G401 (cell line): ENCODE results near the gene SATB2. TPM values are rescaled to one million over a fixed set of nuclear protein-coding genes. Genes with fewer than 3 reads are reported as not detected.

Experiments
- DNase-seq: peaks from one replicate; pipeline ENCODE4 v3.0.0-alpha.2; 2015; ENCODE audit warnings: low spot score
- in situ Hi-C: cut with HindIII; loops from 2 replicates; pipeline ENCODE4 v1.10.0; 2016; ENCODE audit warnings: low sequenced_read_pairs, mixed read lengths
- total RNA-seq: library from RNA; depleted of rRNA; stranded (reverse); fragments of >200 nt; shearing (Covaris generic); gene quantifications from 2 replicates; pipeline ENCODE4 v1.2.3, GENCODE V29; 2014

SATB2 gene
- total RNA-seq, 1 experiment from 2014 or later: not detected

DNA sequence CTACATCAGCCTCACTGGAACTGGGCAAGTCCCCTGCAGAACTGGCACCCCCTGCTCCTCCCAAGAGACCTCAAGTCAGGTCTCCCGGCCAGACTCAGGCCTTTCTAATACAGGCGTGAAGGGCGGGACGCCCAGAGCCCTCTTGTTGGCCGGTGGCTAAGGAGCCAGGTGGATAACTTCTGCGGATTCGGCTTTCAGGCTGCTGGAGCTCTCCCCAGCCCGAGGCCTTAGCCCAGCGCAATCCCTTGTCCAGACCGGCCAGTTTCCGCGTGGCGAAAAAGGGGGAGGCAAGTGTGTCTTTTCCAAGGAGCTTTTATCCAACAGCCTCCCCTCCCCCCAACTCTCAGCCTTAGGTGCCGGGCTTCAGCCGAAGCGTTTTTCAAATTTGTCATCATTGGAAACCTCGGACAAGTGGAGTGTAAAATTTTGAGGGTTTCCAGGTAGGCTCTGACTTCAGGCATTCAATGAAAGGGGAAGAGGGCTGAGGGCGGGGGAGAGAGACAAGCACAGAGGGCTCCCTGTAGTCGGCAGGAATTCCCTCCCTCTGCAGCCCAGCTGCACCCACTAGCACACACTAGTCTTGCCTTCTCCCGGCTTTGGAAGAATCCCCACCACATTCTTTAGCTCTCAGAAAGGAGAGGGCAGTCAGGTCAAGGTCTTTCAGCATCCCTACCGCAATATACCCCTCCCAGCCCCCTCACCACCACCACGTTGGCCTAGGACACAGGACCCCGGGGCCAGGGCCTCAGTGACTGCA is 9.5 kb upstream of the SATB2 start:
- no peak for DNase-seq
- in situ Hi-C loops: no loop called here

- DNase-seq: no peak
- in situ Hi-C loops: no loop called here
These were observed 8.9 kb upstream of the SATB2 start for GRCh38 chr2:199466692-199467065.

DNA sequence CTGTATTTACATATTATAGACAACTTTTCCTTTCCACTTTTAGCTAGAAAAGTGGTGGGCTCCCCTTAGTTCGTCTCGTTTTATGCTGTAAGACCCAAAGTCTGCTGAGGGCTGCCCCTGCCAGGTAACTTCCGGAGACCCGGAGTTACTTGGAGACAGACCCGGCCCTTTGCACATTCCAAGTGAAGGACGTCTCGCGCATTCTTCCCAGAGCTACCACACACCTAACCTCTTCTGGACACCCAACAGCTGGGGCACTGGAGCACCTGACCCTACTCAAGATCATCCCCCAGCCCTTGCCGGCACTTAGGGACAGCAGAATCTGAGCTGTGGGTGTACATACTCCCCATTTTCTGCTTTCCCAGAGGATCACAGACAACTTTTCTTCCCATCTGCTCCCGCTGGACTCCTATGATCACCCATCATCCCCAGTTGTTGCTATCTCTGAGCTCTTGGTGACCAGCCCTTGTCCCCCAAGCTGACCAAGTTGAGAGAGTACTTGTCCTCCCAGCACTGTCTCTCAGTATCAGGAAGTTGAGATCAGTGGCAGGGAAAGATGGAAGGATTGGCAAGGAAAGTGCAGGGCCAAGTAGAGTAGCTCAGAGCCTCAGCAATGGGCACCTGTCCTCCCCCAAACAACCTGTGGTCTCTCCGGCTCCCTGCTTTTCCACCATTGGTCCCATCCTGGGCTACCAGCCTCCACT is 8.4 kb upstream of the SATB2 start:
- DNase-seq: no peak
- in situ Hi-C loops: no loop called here

DNA sequence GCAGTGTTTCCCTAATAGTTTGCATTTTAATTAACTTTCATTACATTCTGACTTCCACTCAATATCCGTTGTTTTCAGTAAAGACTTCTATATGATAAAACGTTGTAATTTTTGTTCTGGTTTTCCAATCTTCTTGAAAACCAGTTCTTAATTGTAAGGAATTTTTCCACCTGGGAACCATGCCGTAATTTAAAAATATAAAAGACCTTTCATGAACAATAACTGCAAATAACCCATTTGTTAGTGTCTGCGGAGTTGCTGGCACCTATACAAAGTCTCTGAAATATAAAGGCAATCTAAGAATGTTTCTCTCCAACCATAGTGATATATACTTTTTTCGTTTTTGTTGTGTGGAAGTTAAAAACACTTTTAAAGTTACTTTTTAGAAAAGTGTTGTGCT is 7.7 kb upstream of the SATB2 start:
- in situ Hi-C loops: no loop called here
- no peak for DNase-seq

GRCh38 chr2:199464606-199465352 is 7.0 kb upstream of the SATB2 start:
- in situ Hi-C loops: no loop called here
- no peak for DNase-seq

GRCh38 chr2:199463708-199464605 is 6.2 kb upstream of the SATB2 start:
- DNase-seq: no peak
- in situ Hi-C loops: no loop called here

DNA sequence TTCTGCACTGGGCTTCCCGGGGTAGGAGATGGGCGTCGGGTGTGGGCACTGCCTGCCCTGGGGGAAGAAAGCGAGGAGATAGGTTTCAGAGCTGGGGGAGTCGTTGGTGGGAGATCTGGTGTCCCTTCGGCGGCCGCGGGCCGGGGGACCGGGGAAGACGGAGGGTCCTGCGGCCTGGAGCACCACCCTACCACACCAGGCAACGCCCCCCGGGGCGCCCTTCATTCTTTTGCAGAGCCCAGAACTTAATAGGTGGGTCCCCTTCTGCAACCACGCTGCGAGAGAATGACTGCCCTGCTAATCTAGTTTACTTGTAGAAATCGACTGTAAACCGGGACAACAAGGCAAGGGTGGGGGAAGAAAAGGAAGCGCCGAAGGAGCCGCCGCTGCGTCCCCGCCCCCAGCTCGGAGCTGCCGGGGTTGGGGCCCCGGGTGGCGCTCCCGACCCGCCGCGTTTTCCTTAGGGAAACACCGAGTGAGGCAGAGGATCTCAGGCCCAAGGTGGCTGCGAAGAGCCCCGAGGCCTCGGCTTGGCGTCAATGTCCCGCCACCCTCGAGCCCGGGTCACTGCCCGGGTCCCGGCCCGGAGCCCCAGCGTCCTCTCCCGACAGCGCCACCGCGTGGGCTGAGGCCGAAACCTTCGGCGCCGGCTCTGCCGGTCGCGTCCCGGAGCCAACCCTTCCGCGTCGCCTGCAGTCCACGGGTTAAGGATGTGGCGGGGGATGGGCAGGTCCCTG is 5.4 kb upstream of the SATB2 start:
- in situ Hi-C loops: no loop called here
- no peak for DNase-seq

GRCh38 chr2:199462347-199462955 is 4.7 kb upstream of the SATB2 start:
- DNase-seq: no peak
- in situ Hi-C loops: no loop called here

DNA sequence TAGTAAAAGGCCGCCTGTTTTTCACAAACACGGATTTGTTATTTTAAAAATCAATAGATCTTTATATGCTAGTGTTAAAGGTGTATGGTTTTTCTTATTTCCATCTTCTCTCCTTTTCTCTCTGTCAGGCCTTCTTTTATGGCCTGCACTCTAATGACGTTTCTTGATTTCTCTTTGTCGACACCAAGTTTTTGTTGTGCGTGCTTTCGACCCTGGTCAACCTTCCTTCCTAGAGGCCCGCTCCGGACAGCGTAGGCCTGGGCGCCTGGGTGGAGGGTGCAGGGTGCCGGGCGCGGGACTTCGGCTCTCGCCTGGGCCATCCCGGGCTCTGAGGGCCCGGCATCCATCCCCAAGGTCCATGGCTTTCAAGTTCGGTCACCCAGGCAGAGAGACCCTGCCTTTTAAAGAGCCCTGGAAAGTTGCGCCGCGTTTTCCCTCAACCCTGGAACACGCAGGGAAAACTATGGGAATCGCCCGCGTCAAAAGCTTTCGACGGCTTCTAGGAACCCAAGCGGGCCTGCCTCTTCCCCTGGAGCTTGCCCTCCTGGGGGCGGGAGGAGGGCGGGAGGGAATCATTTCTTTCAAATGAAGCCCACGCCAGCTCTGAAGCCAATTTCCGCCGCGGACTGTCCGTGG is 4.1 kb upstream of the SATB2 start:
- DNase-seq: no peak

DNA sequence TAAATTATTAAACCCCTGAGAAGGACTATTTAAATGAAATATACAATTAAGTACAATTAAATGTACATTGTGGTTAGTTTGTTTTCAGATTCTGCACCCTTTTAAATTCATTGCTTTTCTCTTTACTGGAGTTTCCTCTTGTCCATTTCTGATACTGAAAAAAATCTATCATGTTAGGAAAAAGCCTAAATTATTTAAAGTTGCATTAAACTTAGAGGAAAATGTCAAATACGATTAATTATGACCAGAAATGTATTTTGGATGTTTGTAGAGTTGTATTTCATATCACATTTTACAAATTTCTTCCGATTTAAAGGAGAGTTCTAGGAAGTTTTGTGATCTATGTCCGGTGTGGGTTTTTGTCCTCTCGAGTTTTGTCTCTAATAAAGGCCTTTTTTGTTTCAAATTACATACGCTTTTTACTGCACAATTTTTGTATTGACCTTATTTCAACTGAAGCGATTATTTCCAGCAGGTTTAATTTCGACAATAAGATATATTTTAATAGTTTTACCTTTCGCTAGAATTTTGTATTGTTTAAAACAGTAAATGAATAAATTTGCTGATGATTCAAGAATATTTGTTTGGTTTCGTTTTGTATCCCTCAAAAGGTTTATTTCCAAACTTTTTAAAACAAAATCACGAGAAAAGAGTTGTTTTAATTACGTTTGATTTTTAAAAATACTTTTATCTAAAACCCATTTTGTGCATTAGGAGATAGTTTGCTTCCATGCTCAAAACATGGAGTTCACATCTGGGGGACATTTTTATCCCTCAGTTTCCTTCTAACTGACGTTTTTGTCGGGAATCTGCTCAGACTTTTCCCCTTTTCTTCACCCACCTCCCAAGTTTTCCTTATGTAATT is 3.3 kb upstream of the SATB2 start:
- DNase-seq: no peak
- in situ Hi-C loops: no loop called here

More for the DNA sequence above, 4.1 kb upstream of the SATB2 start:
- in situ Hi-C loops: no loop called here

- in situ Hi-C loops: no loop called here
- no peak for DNase-seq
These were observed 2.4 kb upstream of the SATB2 start for GRCh38 chr2:199460101-199460671.

DNA sequence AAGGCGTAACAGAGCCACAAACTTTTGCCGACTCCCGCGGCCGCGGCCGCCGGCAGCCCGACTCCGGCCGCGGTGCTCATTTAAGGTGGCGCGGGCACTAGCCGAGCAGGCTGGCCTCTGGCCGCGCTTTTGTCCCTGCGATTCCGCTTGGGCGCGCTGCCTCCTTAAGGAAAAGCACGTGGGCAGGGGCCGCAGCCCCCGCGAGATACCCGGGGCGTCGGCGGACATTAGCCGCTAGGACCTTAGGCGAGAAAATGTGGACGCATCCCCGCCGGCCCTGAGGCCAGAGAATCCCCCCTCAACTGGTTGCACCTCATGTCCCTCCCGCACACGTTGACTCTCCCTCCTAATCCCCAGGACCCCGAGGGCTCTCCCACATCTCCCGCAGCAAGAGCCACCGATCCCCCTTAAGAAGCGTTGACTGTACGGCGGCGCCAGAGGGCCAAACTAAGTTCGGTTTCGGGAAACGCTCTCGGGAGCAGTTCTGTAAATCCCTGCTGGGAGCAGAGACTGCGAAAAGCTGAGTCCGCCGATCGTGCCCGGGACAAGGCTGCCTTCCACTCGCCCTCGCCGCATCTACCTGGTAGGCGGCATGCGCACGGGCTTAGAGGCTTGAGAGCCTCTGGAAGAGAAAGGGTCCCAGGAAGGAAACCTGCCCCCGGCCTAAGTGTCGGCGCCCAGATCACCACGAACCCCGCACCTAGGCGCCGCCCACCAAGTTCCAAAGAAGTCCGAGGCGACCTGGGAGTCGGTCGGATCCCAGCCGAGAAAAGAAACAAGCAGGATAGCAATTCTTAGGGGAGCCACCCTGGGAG is 1.8 kb upstream of the SATB2 start:
- in situ Hi-C loops: no loop called here
- peak; percentile 89 for DNase-seq

- in situ Hi-C loops: no loop called here
- no peak for DNase-seq
These were observed 1.1 kb upstream of the SATB2 start for GRCh38 chr2:199458806-199459285.

DNA sequence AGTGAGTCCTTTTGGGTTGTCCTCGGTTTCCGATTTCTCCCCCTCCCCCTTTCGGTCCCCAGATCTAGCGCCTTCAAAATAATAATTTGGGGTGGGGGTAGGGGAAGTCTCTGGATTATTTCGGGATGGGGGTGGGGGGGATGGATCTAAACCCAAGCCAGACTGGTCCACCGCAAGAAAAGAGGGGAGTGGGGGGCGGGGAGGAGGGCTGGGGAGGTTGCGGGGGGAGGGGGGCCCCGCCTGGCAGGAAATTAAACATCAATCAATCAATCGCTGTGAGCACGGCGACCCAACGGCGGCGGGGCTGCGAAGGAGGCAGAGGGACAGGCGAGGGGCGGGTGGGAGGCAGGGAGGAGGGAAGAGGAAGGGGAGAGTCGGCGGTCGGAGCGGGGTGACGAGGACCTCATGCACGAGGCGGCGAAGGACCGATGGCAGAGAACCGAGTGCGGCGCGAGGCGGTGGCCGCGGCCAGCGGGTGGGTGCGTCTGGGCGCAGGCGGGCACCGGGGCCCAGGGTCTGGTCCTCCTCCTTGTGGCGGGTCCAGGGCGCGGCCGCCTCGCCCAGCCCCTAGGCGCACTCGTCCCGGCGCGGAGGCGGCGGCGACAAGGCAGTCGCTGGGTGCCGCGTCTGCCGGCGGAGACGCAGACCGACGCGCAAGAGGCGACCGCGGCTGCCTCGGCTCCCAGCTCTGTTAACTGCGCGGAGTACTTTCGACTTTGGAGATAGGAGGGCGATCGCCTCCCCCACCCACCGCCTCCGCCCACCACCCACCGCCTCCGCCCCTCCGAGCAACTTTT is 468 bp upstream of the SATB2 start:
- no peak for DNase-seq
- in situ Hi-C loops: no loop called here
